ENCODE results near the gene RSBN1L.

Gene RSBN1L

DNA sequence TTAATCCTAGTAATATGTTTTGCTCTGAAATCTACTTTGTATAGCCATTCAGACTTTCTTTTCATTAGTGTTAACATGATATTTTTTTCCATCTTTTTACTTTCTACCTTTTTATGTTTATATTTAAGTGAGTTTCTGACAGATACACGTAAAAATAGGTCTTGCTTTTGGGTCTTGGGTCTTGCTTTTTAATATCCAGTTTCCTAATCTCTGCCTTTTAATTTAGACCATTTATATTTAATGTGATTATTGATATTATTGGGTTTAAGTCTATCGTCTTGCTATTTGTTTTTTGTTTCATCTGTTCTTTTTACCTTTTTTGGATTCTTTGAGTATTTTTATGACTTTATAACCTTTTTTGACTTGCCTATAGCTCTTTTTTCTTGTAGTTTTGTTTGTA is 110.2 kb downstream of the RSBN1L start:
- no peak for DNase-seq (ENCODE audit: low read depth)

DNA sequence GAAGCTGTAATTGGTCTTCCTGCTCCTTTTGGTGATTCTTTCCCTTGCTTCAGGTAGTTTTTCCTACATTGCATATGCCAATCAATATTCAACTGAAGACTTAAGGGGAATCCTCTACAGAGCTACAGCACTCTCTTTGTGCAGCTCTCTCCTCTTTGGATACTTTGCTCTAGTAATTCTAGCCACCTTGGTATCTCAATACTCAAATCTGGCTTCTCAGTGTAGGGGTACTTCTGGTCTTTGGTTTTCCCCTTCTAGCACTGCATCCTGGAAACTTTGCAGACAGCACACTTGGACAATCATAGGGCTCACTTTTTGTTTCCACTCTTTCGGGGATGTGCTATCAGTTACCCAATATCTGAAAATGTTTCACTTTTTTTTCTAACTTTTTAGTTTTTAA is 112.3 kb downstream of the RSBN1L start:
- DNase-seq (ENCODE audit: low read depth), result no peak

DNA sequence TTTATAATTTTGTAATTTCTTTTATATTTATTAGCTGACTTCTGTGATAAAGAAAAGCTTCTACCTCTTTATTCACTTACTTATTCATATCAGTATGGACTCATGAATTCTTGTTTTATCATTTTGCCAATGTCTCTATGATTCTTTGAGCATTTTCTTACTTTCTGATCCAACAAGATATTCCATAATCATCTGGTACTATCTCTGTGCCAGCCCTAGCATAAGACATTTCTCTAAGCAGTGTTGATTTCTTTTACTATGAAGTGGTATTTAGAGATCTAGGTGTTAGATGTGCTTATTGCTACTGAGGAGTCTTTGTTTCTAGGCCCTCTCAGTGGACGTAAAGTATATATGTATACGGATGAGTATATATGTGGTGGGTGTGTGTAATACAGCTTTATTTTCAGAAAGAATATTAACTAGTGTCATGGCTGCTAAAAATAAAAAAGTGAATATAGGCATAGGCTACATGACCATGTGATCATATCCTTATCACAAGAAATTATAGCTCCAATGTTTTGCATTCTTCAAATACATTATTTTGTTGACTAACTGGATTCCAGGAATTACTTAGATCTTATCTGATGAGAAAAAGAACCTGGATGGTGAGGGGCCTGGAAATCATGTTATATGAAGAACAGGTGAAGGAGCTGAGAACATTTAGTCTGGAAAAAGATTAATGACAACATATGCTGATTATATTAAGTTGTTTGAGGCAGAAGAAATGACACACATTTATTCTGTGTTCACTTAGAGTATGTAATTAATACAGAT is 115.4 kb downstream of the RSBN1L start:
- DNase-seq (ENCODE audit: low read depth), result no peak

DNA sequence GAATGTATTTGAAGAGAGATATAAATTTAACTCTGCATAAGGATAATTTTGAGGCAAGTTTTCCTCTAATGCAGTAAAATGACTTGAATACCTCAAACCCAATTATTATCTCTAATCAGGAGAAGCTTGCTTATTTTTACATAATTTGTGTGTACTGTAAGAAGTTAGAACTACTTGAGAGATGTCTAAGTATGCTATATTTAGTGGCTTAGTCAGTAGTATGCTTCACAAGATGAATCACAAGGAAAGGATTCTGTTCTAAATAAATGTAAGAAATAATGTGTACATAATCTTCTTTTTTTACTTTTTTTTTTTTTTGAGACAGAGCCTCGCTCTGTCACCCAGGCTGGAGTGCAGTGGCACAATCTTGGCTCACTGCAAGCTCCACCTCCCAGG is 116.0 kb downstream of the RSBN1L start:
- no peak for DNase-seq (ENCODE audit: low read depth)

DNA sequence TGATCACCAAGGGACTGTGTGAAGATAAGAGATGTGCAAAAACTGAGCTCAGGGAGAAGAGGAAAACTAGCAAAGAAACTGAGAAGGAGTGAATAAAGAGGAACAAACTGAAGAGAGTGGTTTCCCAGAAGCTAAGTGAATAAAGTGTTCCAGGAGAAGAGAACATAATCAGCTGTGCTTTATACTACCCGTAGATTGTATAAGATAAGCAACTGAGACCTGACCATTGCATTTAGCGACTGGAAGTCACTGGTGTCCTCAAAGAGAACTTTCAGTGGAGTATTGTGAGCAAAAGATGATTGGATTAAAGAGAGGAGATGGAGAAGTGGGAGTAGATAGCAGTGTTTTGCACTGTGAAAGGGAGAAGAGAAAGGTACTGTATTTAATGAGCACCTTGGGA is 116.9 kb downstream of the RSBN1L start:
- no peak for DNase-seq (ENCODE audit: low read depth)

DNA sequence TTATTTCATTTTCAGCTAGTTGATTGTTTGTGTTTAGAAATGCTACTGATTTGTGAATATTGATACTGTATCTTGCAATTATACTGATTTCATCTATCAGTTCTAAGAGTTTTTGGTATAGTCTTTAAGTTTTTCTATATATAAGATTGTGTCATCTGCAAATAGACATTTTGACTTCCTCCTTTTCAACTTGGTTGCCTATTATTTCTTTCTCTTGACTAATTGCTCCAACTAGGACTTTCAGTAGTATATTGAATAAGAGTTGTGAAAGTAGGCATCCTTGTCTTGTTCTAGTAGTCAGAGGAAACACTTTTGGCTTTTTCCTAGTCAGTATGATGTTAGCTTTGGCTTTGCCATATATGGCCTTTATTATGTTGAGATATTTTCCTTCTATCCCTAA is 122.8 kb downstream of the RSBN1L start:
- no peak for DNase-seq (ENCODE audit: low read depth)

DNA sequence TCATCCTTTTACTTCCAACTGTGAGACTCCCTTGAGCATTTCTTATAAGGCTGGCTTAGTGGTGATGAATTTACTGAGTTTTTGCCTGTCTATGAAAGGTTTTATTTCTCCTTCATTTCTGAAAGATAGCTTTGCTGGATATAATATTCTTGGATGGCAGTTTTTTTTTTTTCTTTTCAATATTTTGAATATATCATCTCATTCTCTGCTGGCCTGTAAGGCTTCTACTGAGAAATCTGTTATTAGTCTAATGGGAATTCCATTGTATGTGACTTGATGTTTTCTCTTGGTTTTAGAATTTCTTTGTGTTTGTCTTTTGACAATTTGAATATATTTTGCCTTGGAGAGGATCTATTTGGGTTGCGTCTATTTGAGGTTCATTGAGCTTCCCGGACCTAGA is 124.7 kb downstream of the RSBN1L start:
- no peak for DNase-seq (ENCODE audit: low read depth)

DNA sequence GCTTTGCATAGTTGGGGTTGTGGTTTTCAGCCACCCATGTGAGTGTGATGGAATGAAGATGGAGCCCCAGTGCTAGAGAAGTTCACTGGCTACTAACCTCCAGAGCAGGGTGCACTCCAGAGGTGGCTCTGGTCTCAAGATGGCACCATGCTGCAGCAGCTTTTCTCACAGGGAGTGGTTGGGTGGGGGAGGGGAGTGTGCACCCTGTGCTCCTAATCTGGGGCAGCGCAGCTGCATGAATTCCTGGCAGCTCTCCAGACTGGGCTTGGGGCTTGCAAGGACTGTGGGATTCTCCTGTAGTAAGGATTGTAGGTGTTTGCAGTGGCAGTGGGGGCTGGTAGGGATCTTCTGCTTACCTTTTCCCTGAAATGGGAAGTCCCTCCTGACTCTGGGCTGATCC is 126.0 kb downstream of the RSBN1L start:
- DNase-seq (ENCODE audit: low read depth), result no peak

DNA sequence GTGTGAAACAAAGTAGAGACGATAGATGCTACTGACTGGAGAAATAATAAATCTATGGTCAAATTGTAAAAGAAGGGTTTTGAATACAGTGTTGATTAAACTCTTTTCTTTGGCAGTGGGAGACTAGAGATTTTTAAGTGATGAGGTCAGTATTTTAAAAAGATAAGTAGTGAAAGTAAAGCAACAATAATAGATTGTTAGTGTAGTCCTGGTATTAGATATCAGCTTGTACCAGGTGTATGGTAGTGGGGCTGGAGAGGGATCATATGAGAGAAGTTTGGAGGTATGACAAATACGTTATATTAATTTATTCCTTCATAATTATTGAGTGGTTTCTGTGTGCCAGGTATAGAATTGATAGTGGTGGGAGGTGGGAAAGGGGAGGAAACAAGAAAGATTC is 127.5 kb downstream of the RSBN1L start:
- no peak for DNase-seq (ENCODE audit: low read depth)

DNA sequence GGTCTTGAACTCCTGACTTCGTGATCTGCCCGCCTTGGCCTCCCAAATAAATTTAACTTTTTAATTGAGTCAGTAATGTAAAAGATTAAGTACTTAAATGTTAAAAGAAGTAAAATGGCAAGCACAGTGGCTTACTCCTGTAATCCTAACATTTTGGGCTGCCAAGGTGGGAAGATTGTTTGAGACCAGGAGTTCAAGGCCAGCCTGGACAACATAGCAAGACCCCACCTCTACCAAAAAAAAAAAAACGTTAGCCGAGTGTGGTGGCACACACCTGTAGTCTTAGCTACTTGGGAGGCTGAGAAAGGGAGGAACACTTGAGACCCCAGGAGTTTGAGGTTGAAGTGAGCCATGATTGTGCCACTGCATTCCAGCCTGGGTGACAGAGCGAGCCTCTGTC is 128.4 kb downstream of the RSBN1L start:
- no peak for DNase-seq (ENCODE audit: low read depth)

DNA sequence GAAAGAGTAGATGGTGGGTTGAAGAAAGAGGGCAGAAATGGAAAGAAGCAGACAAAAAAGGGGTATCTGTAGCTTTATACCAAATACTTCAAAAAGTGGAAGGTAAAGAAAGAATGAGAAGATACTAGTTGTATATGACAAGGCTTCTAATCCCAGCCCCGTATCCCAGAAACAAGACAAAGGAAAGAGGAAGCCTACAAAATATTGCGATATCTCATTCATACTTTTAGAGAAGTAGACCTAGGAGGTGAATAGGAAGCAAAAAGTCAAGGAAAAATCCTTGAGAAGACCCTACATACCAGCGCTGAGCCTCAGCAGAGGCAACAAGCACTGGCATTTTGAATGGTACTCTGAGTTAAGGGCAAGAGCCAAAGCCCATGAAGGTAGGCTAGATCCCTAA is 128.9 kb downstream of the RSBN1L start:
- DNase-seq (ENCODE audit: low read depth), result no peak

DNA sequence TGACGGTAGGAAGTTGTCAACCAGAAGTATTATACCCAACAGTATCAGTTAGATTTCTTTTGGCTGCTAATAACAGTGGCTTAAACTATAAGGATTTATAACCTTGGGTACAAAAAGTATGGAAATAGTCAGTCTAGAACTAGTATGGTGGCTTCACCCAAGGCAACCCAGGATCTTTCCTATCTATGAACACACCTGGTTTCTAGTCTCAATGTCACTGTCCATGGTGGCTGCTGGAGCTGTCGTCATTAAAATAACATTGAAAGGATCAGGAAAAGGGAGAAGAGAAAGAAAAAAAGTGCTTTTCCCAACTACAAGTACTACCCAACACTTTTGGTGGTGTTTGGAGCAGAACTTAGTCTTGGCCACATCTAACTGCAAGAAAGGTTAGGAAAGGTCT is 130.0 kb downstream of the RSBN1L start:
- DNase-seq (ENCODE audit: low read depth), result no peak

DNA sequence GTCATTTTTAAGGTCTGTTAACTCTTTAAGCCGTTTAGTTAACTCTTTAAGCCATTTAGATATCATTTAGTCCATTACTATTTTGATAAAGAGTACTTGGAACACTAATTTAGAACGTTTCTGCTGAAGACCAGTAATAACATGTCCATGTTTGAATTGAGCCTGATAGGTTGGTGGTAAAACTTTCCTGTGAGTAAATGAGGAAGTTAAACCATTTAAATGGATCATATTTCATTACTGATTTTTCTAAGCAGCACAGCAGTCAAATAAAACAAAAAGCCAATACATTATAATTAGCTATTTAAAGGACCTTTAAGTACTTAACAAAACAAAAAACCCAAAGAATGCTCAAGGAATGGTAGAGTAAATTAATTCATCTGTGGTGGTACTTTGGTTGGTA is 131.7 kb downstream of the RSBN1L start:
- no peak for DNase-seq (ENCODE audit: low read depth)

DNA sequence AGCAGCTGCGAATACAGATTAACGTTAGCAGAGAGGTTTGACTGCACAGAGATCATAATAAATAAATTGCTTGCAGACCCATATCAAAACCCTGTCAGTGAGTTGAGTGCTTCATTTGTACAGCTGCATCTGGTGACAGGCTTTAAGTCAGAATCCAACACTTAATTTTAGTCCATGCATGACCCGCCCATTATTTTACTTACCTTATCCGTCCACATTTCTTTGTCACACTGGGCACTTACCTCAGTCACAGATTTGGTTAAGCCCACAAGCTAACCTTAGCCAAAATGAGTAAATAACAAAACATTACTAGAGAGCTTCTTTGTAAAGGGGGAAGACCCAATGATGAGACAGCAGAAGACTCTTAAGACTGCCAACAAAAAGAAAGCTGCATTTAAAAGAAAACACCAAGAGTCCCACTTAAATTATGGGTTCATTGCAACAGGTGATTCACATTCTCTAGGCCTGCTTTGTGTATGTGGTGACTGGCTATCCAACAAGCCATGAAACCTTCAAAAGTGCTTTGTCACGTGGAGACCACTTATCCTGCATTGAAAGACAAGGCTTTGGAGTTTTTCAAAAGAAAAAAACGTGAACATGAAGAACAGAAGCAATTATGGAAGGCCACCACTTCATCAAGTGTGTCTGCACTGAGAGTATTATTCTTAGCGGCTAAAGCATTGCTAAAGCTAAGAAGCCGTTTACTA is 134.5 kb downstream of the RSBN1L start:
- no peak for DNase-seq (ENCODE audit: low read depth)

DNA sequence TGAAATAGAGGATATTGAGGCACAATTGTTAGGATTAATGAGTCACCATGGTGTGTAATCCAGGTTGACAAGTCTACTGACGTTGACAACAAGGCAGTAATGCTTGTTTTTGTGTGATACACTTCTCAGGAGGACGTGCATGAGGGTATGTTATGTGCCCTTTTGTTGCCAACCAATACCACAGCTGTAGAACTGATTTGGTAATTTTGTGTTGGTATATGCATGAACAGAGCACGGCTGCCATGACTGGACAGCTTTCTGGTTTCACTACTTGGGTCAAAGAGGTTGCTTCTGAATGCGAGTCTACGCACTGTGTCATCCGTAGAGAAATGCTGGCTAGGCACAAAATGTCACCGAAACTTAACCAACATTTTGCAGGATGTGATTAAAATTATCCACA is 135.2 kb downstream of the RSBN1L start:
- DNase-seq (ENCODE audit: low read depth), result no peak

DNA sequence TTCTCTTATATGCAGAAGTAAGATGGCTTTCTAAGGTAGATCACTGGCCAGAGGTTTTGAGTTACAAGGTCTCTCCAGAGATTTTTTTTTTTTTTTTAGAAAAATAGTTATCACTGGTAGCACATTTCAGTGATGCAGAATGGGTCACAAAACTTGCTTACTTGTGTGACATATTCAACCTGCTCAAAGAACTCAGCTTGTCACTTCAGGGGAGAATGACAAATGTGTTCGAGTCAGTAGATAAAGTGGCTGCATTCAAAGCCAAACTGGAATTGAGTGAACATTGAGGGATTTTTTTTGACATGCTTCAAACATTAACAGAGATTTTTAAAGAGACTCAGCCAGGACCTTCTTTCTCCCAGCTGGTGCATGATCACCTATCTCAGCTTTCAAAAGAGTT is 135.7 kb downstream of the RSBN1L start:
- DNase-seq (ENCODE audit: low read depth), result no peak

Measured in T follicular helper cell (primary cell).